Immature natural killer cell (primary cell): ENCODE data around the gene HOATZ. TPM values are rescaled to one million over a fixed set of nuclear protein-coding genes. Genes with fewer than 3 reads are reported as not detected.
A peak's percentile ranks its signal among the peaks of the same experiment; 100 is the strongest.

ENCODE experiments used
- DNase-seq, 3 donors: peaks; one replicate each; pipeline ENCODE4 v3.0.0; 2022; ENCODE audit warnings: mixed read lengths in 1 of 3
- H3K27ac Mint-ChIP-seq, 6 donors: one replicate each; pipeline ENCODE4 v1.8.0; 2020; ENCODE audit warnings: mixed read lengths in 6 of 6, mild to moderate bottlenecking in 5 of 6, inconsistent platforms in 4 of 6, moderate library complexity in 3 of 6
- H3K27me3 Mint-ChIP-seq, 3 donors: one replicate each; pipeline ENCODE4 v1.8.0; 2020 to 2021; ENCODE audit warnings: low read depth in 3 of 3, mild to moderate bottlenecking in 3 of 3, mixed read lengths in 3 of 3, moderate library complexity in 3 of 3, inconsistent platforms in 1 of 3
- H3K36me3 Mint-ChIP-seq, 3 donors: one replicate each; pipeline ENCODE4 v1.8.0; 2020; ENCODE audit warnings: mixed read lengths in 3 of 3, inconsistent platforms in 2 of 3, mild to moderate bottlenecking in 2 of 3
- H3K4me1 Mint-ChIP-seq, 2 donors: one replicate each; pipeline ENCODE4 v1.8.0; 2020; ENCODE audit warnings: inconsistent platforms in 2 of 2, mild to moderate bottlenecking in 2 of 2, mixed read lengths in 2 of 2, moderate library complexity in 1 of 2
- H3K4me3 Mint-ChIP-seq, 5 donors: one replicate each; pipeline ENCODE4 v1.8.0; 2020; ENCODE audit warnings: mild to moderate bottlenecking in 5 of 5, mixed read lengths in 5 of 5, inconsistent platforms in 3 of 5, moderate library complexity in 3 of 5
- H3K9me3 Mint-ChIP-seq, 6 donors: one replicate each; pipeline ENCODE4 v1.8.0; 2020; ENCODE audit warnings: mild to moderate bottlenecking in 6 of 6, mixed read lengths in 6 of 6, inconsistent platforms in 4 of 6, moderate library complexity in 3 of 6
- polyA plus RNA-seq, 3 donors: library from polyadenylated mRNA; unstranded; fragments of 300-500 nt; fragmentation: Illumina TruSeq; gene quantifications; one replicate each; pipeline ENCODE4 v1.2.3, GENCODE V29; 2021

HOATZ gene
- polyA plus RNA-seq, 3 donors from 2014 or later: not detected

GRCh38 chr11:111527279-111527678 is 12.7 kb downstream of the HOATZ start:
- Mint-ChIP-seq H3K27me3 (peaks cover 0 to 13% (median 3%) of the 10 kb centered on the region in 3 donors), H3K4me1 (no peaks in the 10 kb centered on the region), H3K4me3 (no peak overlapping the region), H3K9me3 (no peaks in the 10 kb centered on the region), H3K27ac (no peak overlapping the region), H3K36me3 (no peaks in the 10 kb centered on the region)
- DNase-seq: no peak

- H3K27ac Mint-ChIP-seq: no peak overlapping the region
- no peaks in the 10 kb centered on the region for H3K9me3 Mint-ChIP-seq
- no peak for DNase-seq
- no peak overlapping the region for H3K4me3 Mint-ChIP-seq
- no peaks in the 10 kb centered on the region for H3K36me3 Mint-ChIP-seq
- H3K27me3 Mint-ChIP-seq: peaks cover 0 to 17% (median 3%) of the 10 kb centered on the region in 3 donors
- H3K4me1 Mint-ChIP-seq: no peaks in the 10 kb centered on the region
These were observed 14.0 kb downstream of the HOATZ start for GRCh38 chr11:111528557-111528956.

- no peaks in the 10 kb centered on the region for H3K4me1 Mint-ChIP-seq
- H3K9me3 Mint-ChIP-seq: no peaks in the 10 kb centered on the region
- no peak overlapping the region for H3K4me3 Mint-ChIP-seq
- H3K27me3 Mint-ChIP-seq: peaks cover 5 to 17% (median 7%) of the 10 kb centered on the region in 3 donors
- H3K27ac Mint-ChIP-seq: no peak overlapping the region
- DNase-seq: no peak
- H3K36me3 Mint-ChIP-seq: no peaks in the 10 kb centered on the region
These were observed 15.5 kb downstream of the HOATZ start for GRCh38 chr11:111530091-111530490.

GRCh38 chr11:111531136-111531535 is 16.6 kb downstream of the HOATZ start:
- H3K9me3 Mint-ChIP-seq: no peaks in the 10 kb centered on the region
- no peaks in the 10 kb centered on the region for H3K36me3 Mint-ChIP-seq
- no peak for DNase-seq
- H3K27ac Mint-ChIP-seq: no peak overlapping the region
- peaks cover 5 to 17% (median 7%) of the 10 kb centered on the region in 3 donors for H3K27me3 Mint-ChIP-seq
- no peaks in the 10 kb centered on the region for H3K4me1 Mint-ChIP-seq
- no peak overlapping the region for H3K4me3 Mint-ChIP-seq

GRCh38 chr11:111531687-111532364 is 17.2 kb downstream of the HOATZ start:
- Mint-ChIP-seq H3K27ac (no peak overlapping the region), H3K4me1 (no peaks in the 10 kb centered on the region), H3K9me3 (no peaks in the 10 kb centered on the region), H3K4me3 (no peak overlapping the region), H3K27me3 (peaks cover 5 to 17% (median 8%) of the 10 kb centered on the region in 3 donors), H3K36me3 (no peaks in the 10 kb centered on the region)
- no peak for DNase-seq

GRCh38 chr11:111532365-111532709 is 17.8 kb downstream of the HOATZ start:
- H3K27me3 Mint-ChIP-seq: peaks cover 8 to 21% (median 11%) of the 10 kb centered on the region in 3 donors
- H3K36me3 Mint-ChIP-seq: no peaks in the 10 kb centered on the region
- no peak overlapping the region for H3K27ac Mint-ChIP-seq
- no peaks in the 10 kb centered on the region for H3K9me3 Mint-ChIP-seq
- no peak for DNase-seq
- H3K4me1 Mint-ChIP-seq: no peaks in the 10 kb centered on the region
- H3K4me3 Mint-ChIP-seq: no peak overlapping the region

- no peak for DNase-seq
- H3K4me3 Mint-ChIP-seq: no peak overlapping the region
- no peaks in the 10 kb centered on the region for H3K36me3 Mint-ChIP-seq
- peaks cover 16 to 23% (median 20%) of the 10 kb centered on the region in 3 donors for H3K27me3 Mint-ChIP-seq
- peaks cover 0 to 1% (median 0%) of the 10 kb centered on the region in 6 donors for H3K9me3 Mint-ChIP-seq
- no peak overlapping the region for H3K27ac Mint-ChIP-seq
- H3K4me1 Mint-ChIP-seq: peaks cover 8 to 15% of the 10 kb centered on the region in 2 donors
These were observed 20.7 kb downstream of the HOATZ start for GRCh38 chr11:111535281-111535680.

GRCh38 chr11:111537336-111537860 is 22.8 kb downstream of the HOATZ start:
- H3K4me1 Mint-ChIP-seq: peaks cover 21 to 29% of the 10 kb centered on the region in 2 donors
- H3K27ac Mint-ChIP-seq: no peak overlapping the region
- H3K9me3 Mint-ChIP-seq: peaks cover 0 to 1% (median 0%) of the 10 kb centered on the region in 6 donors
- H3K27me3 Mint-ChIP-seq: peaks cover 22 to 28% (median 25%) of the 10 kb centered on the region in 3 donors
- no peaks in the 10 kb centered on the region for H3K36me3 Mint-ChIP-seq
- H3K4me3 Mint-ChIP-seq: no peak overlapping the region
- DNase-seq: no peak

- H3K36me3 Mint-ChIP-seq: no peaks in the 10 kb centered on the region
These were observed 24.0 kb downstream of the HOATZ start for GRCh38 chr11:111538407-111539114.

GRCh38 chr11:111539426-111540113 is 25.0 kb downstream of the HOATZ start:
- peak overlapping the region in 4 of 6 donors; percentile 11 to 70 (median 34) for H3K27ac Mint-ChIP-seq

More at GRCh38 chr11:111538407-111539114, 24.0 kb downstream of the HOATZ start:
- Mint-ChIP-seq H3K9me3 (peaks cover 0 to 1% (median 0%) of the 10 kb centered on the region in 6 donors), H3K4me1 (peaks cover 32 to 38% of the 10 kb centered on the region in 2 donors), H3K4me3 (peak overlapping the region in 3 of 5 donors; percentile 6 to 37 (median 11)), H3K27ac (peak overlapping the region in 2 of 6 donors; percentile 41 to 65), H3K27me3 (peaks cover 24 to 33% (median 28%) of the 10 kb centered on the region in 3 donors)
- DNase-seq: peak in 1 of 3 donors; percentile 3

GRCh38 chr11:111540114-111540936 is 25.7 kb downstream of the HOATZ start, which contains the start of gene LAYN:
Gene LAYN (plus strand): TSS chr11:111540720. CDS start chr11:111540844, 124 bp downstream.
- peaks cover 17 to 39% (median 29%) of the 10 kb centered on the region in 3 donors for H3K27me3 Mint-ChIP-seq
- peaks cover 0 to 1% (median 0%) of the 10 kb centered on the region in 6 donors for H3K9me3 Mint-ChIP-seq
- no peaks in the 10 kb centered on the region for H3K36me3 Mint-ChIP-seq
- H3K4me1 Mint-ChIP-seq: peaks cover 33 to 38% of the 10 kb centered on the region in 2 donors
- peak within 1 kb of the TSS in 4 of 6 donors; percentile 11 to 70 (median 47) for H3K27ac Mint-ChIP-seq
- peak within 1 kb of the TSS; percentile 72 to 92 (median 81) for H3K4me3 Mint-ChIP-seq
- DNase-seq: peak; percentile 57 to 71 (median 64)

More at GRCh38 chr11:111539426-111540113, 25.0 kb downstream of the HOATZ start:
- H3K36me3 Mint-ChIP-seq: no peaks in the 10 kb centered on the region
- peaks cover 33 to 38% of the 10 kb centered on the region in 2 donors for H3K4me1 Mint-ChIP-seq
- H3K4me3 Mint-ChIP-seq: peak overlapping the region; percentile 6 to 63 (median 50)
- DNase-seq: peak; percentile 21 to 28 (median 23)
- peaks cover 0 to 1% (median 0%) of the 10 kb centered on the region in 6 donors for H3K9me3 Mint-ChIP-seq
- peaks cover 18 to 38% (median 31%) of the 10 kb centered on the region in 3 donors for H3K27me3 Mint-ChIP-seq

- Mint-ChIP-seq H3K27ac (no peak overlapping the region), H3K27me3 (peaks cover 17 to 39% (median 29%) of the 10 kb centered on the region in 3 donors), H3K4me3 (peak overlapping the region in 4 of 5 donors; percentile 15 to 91 (median 61)), H3K4me1 (peaks cover 33 to 38% of the 10 kb centered on the region in 2 donors), H3K9me3 (peaks cover 0 to 1% (median 0%) of the 10 kb centered on the region in 6 donors), H3K36me3 (no peaks in the 10 kb centered on the region)
- no peak for DNase-seq
These were observed 26.3 kb downstream of the HOATZ start for GRCh38 chr11:111540937-111541253.
